Mucosa of descending colon (tissue), 3 donors: ENCODE data around the gene DDA1. TPM values are rescaled to one million over a fixed set of nuclear protein-coding genes. Genes with fewer than 3 reads are reported as not detected.

ENCODE experiments used
- ATAC-seq: fragments of 200-7000 bp; cut with Tn5 transposase; one replicate; pipeline ENCODE4 v1.9.1; 2020; ENCODE audit warnings: mild to moderate bottlenecking, moderate library complexity
- DNase-seq, 3 donors: peaks; one replicate each; pipeline ENCODE4 v3.0.0-alpha.2; 2020
- H3K36me3 ChIP-seq: fragments of 200-600 bp; one replicate; pipeline ENCODE4 v1.8.0; 2021; ENCODE audit warnings: low read depth, mild to moderate bottlenecking
- H3K4me1 ChIP-seq: fragments of 200-600 bp; one replicate; pipeline ENCODE4 v1.8.0; 2021; ENCODE audit warnings: low read depth, mild to moderate bottlenecking
- H3K4me3 ChIP-seq: fragments of 200-600 bp; one replicate; pipeline ENCODE4 v1.8.0; 2021; ENCODE audit warnings: mild to moderate bottlenecking
- H3K9me3 ChIP-seq: fragments of 200-600 bp; one replicate; pipeline ENCODE4 v1.8.0; 2021; ENCODE audit warnings: mild to moderate bottlenecking
- intact Hi-C, 2 donors: fragments of 100-400 bp; cut with DNase I in 1 of 2; cut with micrococcal nuclease in 1 of 2; formaldehyde crosslinking; loops; one replicate each; pipeline versions ENCODE4 v1.11.0 to v1.11.1; 2022; cut with DNase I, micrococcal nuclease
- total RNA-seq, 3 donors: library from RNA; stranded (reverse); fragmentation: NEBNext Ultra II Directional in 2 of 3; extraction: Animal tissue kit (Norgen Biotek cat#: 25700) in 2 of 3; gene quantifications; one replicate each; pipeline versions ENCODE4 v1.2.1 to v1.2.4, GENCODE V29; 2021 to 2023
- TF ChIP-seq, protein P1 (sequence below): fragments of 200-600 bp; IDR thresholded peaks from one replicate; pipeline ENCODE4 v1.8.0; 2022; ENCODE audit warnings: antibody characterized with exemption, mild to moderate bottlenecking
- donor health status: DM: no; HTN: no; CAD: no; lungs with moderate emphysema.
- donor health status: DM: no; HTN: no; CAD: no.
- donor health status: DM: no; HTN: yes; CAD: no.

The DDA1 gene
- total RNA-seq, 3 donors from 2014 or later, result 38.3 to 51.4 (median 48.3) TPM

DNA sequence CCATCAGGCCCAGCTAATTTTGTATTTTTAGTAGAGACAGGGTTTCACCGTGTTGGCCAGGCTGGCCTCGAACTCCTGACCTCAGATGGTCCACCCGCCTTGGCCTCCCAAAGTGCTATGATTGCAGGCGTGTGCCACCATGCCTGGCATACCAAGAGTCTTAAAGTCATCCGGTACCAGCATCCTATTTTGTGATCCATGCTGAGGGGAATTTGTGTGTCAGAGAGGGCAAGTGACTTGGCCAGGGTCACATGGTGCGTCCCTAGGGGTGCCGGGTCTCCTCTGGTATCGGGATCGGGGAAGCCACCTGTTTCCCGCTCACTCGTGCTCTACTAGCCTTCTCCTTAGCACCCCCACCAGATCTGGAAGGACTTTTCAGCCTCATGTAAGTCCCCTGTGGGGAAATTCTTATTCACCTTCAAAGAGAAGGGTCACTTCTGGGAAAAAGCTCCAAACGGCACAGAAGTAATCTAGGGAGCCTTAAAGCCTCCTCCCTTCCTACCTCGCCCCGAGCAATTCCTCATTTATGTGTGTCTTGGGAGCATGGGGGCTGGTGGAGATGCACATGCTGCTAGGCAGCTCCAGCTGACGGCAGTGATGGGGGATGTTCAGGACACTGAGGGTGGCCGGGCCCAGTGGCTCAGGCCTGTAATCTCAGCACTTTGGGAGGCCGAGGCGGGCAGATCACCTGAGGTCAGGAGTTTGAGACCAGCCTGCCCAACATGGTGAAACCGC lies 33.8 kb upstream of the DDA1 start:
- no peak overlapping the region for H3K4me3 ChIP-seq
- ATAC-seq (no peak), DNase-seq (no peak)
- TF ChIP-seq, protein P1, sequence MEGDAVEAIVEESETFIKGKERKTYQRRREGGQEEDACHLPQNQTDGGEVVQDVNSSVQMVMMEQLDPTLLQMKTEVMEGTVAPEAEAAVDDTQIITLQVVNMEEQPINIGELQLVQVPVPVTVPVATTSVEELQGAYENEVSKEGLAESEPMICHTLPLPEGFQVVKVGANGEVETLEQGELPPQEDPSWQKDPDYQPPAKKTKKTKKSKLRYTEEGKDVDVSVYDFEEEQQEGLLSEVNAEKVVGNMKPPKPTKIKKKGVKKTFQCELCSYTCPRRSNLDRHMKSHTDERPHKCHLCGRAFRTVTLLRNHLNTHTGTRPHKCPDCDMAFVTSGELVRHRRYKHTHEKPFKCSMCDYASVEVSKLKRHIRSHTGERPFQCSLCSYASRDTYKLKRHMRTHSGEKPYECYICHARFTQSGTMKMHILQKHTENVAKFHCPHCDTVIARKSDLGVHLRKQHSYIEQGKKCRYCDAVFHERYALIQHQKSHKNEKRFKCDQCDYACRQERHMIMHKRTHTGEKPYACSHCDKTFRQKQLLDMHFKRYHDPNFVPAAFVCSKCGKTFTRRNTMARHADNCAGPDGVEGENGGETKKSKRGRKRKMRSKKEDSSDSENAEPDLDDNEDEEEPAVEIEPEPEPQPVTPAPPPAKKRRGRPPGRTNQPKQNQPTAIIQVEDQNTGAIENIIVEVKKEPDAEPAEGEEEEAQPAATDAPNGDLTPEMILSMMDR, result no peak
- intact Hi-C loops, result no loop called here
- H3K9me3 ChIP-seq, result no peaks in the 10 kb centered on the region
- no peaks in the 10 kb centered on the region for H3K4me1 ChIP-seq
- H3K36me3 ChIP-seq, result no peaks in the 10 kb centered on the region

DNA sequence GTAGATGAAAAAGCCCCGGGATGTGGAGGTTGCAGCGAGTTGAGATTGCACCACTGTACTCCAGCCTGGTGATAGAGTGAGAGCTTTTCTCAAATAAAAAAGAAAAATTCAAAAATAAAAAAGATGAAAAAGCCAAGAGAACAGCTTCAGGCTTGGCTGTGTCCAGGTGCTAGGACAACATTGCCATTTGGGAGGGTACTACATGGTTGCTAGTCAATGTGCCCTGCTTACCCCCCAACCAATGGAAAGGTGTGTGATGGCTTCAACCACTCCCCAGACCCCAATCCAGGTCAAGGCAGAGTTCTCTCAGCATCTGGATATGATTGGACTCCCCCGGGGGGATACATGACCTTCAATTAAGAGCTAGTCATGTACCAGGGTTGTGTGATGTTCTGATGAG lies 29.9 kb upstream of the DDA1 start:
- intact Hi-C loops, result no loop called here

DNA sequence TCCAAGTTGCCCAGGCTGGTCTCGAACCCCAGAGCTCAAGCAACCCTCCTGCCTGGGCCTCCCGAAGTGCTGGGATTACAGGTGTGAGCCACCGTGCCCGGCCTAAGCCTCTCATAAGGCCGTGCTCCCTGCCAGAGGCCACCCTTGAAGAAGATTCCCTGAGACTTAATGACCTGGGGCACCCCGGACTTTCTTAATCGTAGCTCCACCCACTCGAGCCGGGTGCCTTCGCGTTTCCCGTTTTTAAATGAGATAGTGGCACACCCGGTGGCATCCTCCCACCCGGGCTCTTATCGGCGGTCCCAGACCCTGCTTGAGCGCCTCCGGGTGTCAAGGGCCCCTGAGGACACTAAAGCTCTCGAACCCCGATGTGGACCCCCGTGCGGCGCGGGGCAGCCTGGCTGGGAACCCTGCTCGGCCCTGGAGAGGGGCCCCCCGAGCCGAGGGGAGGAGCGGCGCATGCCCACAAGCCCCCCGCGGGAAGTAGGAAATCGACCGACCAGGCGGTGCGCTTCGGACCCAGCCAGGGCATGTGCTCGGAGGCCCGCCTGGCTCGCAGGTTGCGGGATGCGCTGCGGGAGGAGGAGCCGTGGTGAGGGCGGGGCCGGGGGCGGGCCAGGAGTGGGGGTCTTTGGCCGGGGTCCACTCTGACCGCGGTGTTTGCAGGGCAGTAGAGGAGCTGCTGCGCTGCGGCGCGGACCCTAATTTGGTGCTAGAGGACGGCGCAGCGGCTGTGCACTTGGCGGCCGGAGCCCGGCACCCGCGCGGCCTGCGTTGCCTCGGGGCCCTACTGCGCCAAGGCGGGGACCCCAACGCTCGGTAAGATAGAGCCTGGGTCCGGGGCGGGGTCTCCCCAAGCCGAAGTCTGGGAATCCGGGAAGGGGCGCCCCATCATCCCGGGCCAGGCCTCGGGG lies 27.7 kb upstream of the DDA1 start, which contains the start of gene ANKLE1:
Gene ANKLE1 (plus strand): TSS at position 511 of the 914 bp plus-strand sequence. CDS start 20 bp downstream, at position 531.
- TF ChIP-seq, protein P1, result no peak
- Histone ChIP-seq H3K9me3 (no peaks in the 10 kb centered on the region), H3K4me1 (peaks cover 15% of the 10 kb centered on the region), H3K4me3 (no peak within 1 kb of the TSS), H3K36me3 (no peaks in the 10 kb centered on the region)
- ATAC-seq, result peak; percentile 35
- intact Hi-C loops, result loop anchor here (5.0 kb wide), 2 partner anchors 79 to 214 kb away; no protein-coding TSS in a partner anchor
- peak in 1 of 3 donors; percentile 69 for DNase-seq

More for the DNA sequence above, 29.9 kb upstream of the DDA1 start:
- H3K9me3 ChIP-seq, result no peaks in the 10 kb centered on the region
- DNase-seq, result no peak
- no peak for ATAC-seq
- H3K4me1 ChIP-seq, result peaks cover 15% of the 10 kb centered on the region
- H3K4me3 ChIP-seq, result no peak overlapping the region
- no peaks in the 10 kb centered on the region for H3K36me3 ChIP-seq
- TF ChIP-seq, protein P1, result no peak

DNA sequence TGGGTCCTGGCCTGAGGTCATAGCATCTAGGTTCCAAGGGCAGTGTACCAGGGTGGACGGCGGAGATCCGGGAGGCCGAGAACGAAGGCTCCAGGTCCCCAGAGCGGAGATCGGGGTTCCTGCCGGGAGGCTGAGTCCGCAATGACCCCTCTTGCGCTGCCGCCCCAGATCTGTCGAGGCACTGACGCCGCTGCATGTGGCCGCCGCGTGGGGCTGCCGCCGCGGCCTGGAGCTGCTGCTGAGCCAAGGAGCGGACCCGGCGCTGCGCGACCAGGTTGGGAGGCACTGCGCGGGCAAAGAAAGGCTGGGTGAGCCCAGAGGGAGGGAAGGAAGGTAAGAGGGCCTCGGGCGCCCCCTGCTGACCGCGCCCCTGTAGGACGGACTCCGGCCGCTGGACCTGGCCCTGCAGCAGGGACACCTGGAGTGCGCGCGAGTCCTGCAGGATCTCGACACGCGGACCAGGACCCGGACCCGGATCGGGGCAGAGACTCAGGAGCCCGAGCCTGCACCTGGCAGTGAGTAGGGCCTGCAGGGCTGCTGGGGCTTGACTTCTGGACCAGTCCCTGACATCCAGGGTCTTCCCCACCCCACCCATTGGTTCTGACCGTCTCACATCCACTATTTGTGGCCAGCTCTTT lies 26.8 kb upstream of the DDA1 start:
- Histone ChIP-seq H3K9me3 (no peaks in the 10 kb centered on the region), H3K4me3 (no peak overlapping the region), H3K36me3 (no peaks in the 10 kb centered on the region), H3K4me1 (peaks cover 15% of the 10 kb centered on the region)
- intact Hi-C loops, result loop anchor here (5.0 kb wide), 2 partner anchors 80 to 215 kb away; no protein-coding TSS in a partner anchor
- peak; percentile 99 for ATAC-seq
- peak; percentile 87 to 94 (median 90) for DNase-seq
- TF ChIP-seq, protein P1, result peak; percentile 91

DNA sequence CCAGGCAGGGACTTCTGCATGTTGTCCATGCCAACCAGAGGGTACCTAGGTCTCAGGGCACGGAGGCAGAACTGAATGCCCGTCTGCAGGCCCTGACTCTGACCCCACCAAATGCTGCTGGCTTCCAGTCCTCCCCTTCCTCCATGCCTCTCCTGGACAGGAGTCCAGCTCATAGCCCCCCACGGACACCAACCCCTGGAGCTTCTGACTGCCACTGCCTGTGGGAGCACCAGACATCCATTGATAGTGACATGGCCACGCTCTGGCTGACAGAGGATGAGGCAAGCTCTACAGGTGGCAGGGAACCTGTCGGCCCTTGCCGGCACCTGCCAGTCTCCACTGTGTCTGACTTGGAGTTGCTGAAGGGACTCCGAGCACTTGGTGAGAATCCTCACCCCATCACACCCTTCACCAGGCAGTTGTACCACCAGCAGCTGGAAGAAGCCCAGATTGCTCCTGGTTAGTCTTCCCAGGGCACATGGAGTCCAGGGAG lies 25.8 kb upstream of the DDA1 start:
- DNase-seq (no peak), ATAC-seq (no peak)
- no peak overlapping the region for H3K4me3 ChIP-seq
- intact Hi-C loops, result loop anchor here (5.0 kb wide), 2 partner anchors 81 to 216 kb away; no protein-coding TSS in a partner anchor
- no peaks in the 10 kb centered on the region for H3K9me3 ChIP-seq
- TF ChIP-seq, protein P1, result no peak
- no peaks in the 10 kb centered on the region for H3K36me3 ChIP-seq
- H3K4me1 ChIP-seq, result peaks cover 15% of the 10 kb centered on the region
